ENCODE measurements around the gene NAA16. TPM values are rescaled to one million over a fixed set of nuclear protein-coding genes. Genes with fewer than 3 reads are reported as not detected.
"Not testable (repeated sequence)": the region's sequence is repeated elsewhere in the genome, so short reads cannot be mapped to it uniquely, and the experiment has no call there.

NAA16 gene
- 21.1 TPM for polyA plus RNA-seq (2013, experiment 1 of 2)
- 19.9 TPM for polyA plus RNA-seq (2013, experiment 2 of 2)

GRCh38 chr13:41310963-41311405 lies at the start of gene NAA16:
Gene NAA16, plus strand, starts transcription at chr13:41311267. Its CDS starts 262 bp downstream, at chr13:41311529.
- no peaks in the 10 kb centered on the region for H3K9me3 ChIP-seq (ENCODE audit: insufficient read depth, low read depth, low read length)
- no peaks in the 10 kb centered on the region for H3K27me3 ChIP-seq (ENCODE audit: insufficient read depth, low read length)
- H3K27ac ChIP-seq (ENCODE audit: low read depth, low read length): peak within 1 kb of the TSS; percentile 91
- under 1% methylated on average over 32 of the region's 32 CpGs for WGBS
- peak within 1 kb of the TSS; percentile 85 for H3K4me3 ChIP-seq (ENCODE audit: low read length)
- peak within 1 kb of the TSS; percentile 96 for H3K9ac ChIP-seq (ENCODE audit: low read depth, low read length)
- H3K4me1 ChIP-seq (ENCODE audit: insufficient read depth, low read length): peaks cover 30% of the 10 kb centered on the region
- no peaks in the 10 kb centered on the region for H3K36me3 ChIP-seq (ENCODE audit: insufficient read depth, low read length)

- under 1% methylated on average over 31 of the region's 32 CpGs for WGBS
- Histone ChIP-seq H3K9me3 (ENCODE audit: insufficient read depth, low read depth, low read length) (peaks cover 16% of the 10 kb centered on the region), H3K4me1 (ENCODE audit: insufficient read depth, low read length) (no peaks in the 10 kb centered on the region), H3K9ac (ENCODE audit: low read depth, low read length) (peak within 1 kb of the TSS; percentile 76), H3K36me3 (ENCODE audit: insufficient read depth, low read length) (peaks cover 28% of the 10 kb centered on the region), H3K27ac (ENCODE audit: low read depth, low read length) (0 out of 2 replicates have a peak within 1 kb of the TSS, but pooled peaks have one; percentile 3), H3K4me3 (ENCODE audit: low read length) (peak within 1 kb of the TSS; percentile 82), H3K27me3 (ENCODE audit: insufficient read depth, low read length) (no peaks in the 10 kb centered on the region)
These were observed 47.7 kb upstream of the NAA16 start, which contains the start of gene MTRF1 for GRCh38 chr13:41263261-41263971. Gene MTRF1, minus strand, starts transcription at chr13:41263576. Its CDS starts 2,669 bp downstream, at chr13:41260907.

GRCh38 chr13:41267106-41267505 lies 44.0 kb upstream of the NAA16 start:
- H3K36me3 ChIP-seq (ENCODE audit: insufficient read depth, low read length): no peaks in the 10 kb centered on the region
- no peak overlapping the region for H3K27ac ChIP-seq (ENCODE audit: low read depth, low read length)
- no peaks in the 10 kb centered on the region for H3K27me3 ChIP-seq (ENCODE audit: insufficient read depth, low read length)
- H3K4me1 ChIP-seq (ENCODE audit: insufficient read depth, low read length): peaks cover 4% of the 10 kb centered on the region; the same call in 1 of the 2 replicates
- H3K9ac ChIP-seq (ENCODE audit: low read depth, low read length): no peak overlapping the region
- H3K9me3 ChIP-seq (ENCODE audit: insufficient read depth, low read depth, low read length): peaks cover 34% of the 10 kb centered on the region
- no peak overlapping the region for H3K4me3 ChIP-seq (ENCODE audit: low read length)

- Histone ChIP-seq H3K27ac (ENCODE audit: low read depth, low read length) (no peak overlapping the region), H3K4me1 (ENCODE audit: insufficient read depth, low read length) (peaks cover 4% of the 10 kb centered on the region; the same call in 1 of the 2 replicates), H3K4me3 (ENCODE audit: low read length) (no peak overlapping the region), H3K9ac (ENCODE audit: low read depth, low read length) (no peak overlapping the region), H3K36me3 (ENCODE audit: insufficient read depth, low read length) (no peaks in the 10 kb centered on the region), H3K27me3 (ENCODE audit: insufficient read depth, low read length) (no peaks in the 10 kb centered on the region), H3K9me3 (ENCODE audit: insufficient read depth, low read depth, low read length) (peaks cover 34% of the 10 kb centered on the region)
- 0% methylated on average over 1 of the region's 1 CpG for whole genome bisulfite sequencing
These were observed 42.3 kb upstream of the NAA16 start for GRCh38 chr13:41268764-41269163.

- 91% methylated on average over 6 of the region's 6 CpGs for WGBS
- Histone ChIP-seq H3K4me3 (ENCODE audit: low read length) (no peak overlapping the region), H3K27me3 (ENCODE audit: insufficient read depth, low read length) (no peaks in the 10 kb centered on the region), H3K27ac (ENCODE audit: low read depth, low read length) (no peak overlapping the region), H3K36me3 (ENCODE audit: insufficient read depth, low read length) (no peaks in the 10 kb centered on the region), H3K4me1 (ENCODE audit: insufficient read depth, low read length) (peaks cover 4% of the 10 kb centered on the region; the same call in 1 of the 2 replicates), H3K9ac (ENCODE audit: low read depth, low read length) (no peak overlapping the region), H3K9me3 (ENCODE audit: insufficient read depth, low read depth, low read length) (peaks cover 34% of the 10 kb centered on the region)
These were observed 39.4 kb upstream of the NAA16 start for GRCh38 chr13:41271456-41272285.

GRCh38 chr13:41273831-41274441 lies 37.1 kb upstream of the NAA16 start:
- no peaks in the 10 kb centered on the region for H3K27me3 ChIP-seq (ENCODE audit: insufficient read depth, low read length)
- H3K4me3 ChIP-seq (ENCODE audit: low read length): no peak overlapping the region
- no peaks in the 10 kb centered on the region for H3K36me3 ChIP-seq (ENCODE audit: insufficient read depth, low read length)
- no peak overlapping the region for H3K27ac ChIP-seq (ENCODE audit: low read depth, low read length)
- peaks cover 15% of the 10 kb centered on the region for H3K9me3 ChIP-seq (ENCODE audit: insufficient read depth, low read depth, low read length)
- H3K9ac ChIP-seq (ENCODE audit: low read depth, low read length): no peak overlapping the region
- WGBS: 85% methylated on average over 2 of the region's 3 CpGs
- H3K4me1 ChIP-seq (ENCODE audit: insufficient read depth, low read length): peaks cover 9% of the 10 kb centered on the region; the same call in 1 of the 2 replicates

- no peak overlapping the region for H3K4me3 ChIP-seq (ENCODE audit: low read length)
- WGBS: 99% methylated on average over 11 of the region's 11 CpGs
- no peaks in the 10 kb centered on the region for H3K27me3 ChIP-seq (ENCODE audit: insufficient read depth, low read length)
- no peak overlapping the region for H3K27ac ChIP-seq (ENCODE audit: low read depth, low read length)
- H3K9me3 ChIP-seq (ENCODE audit: insufficient read depth, low read depth, low read length): peaks cover 6% of the 10 kb centered on the region
- peaks cover 15% of the 10 kb centered on the region; the same call in 1 of the 2 replicates for H3K4me1 ChIP-seq (ENCODE audit: insufficient read depth, low read length)
- no peaks in the 10 kb centered on the region for H3K36me3 ChIP-seq (ENCODE audit: insufficient read depth, low read length)
- H3K9ac ChIP-seq (ENCODE audit: low read depth, low read length): no peak overlapping the region
These were observed 36.2 kb upstream of the NAA16 start for GRCh38 chr13:41274881-41275280.

GRCh38 chr13:41276824-41277223 lies 34.2 kb upstream of the NAA16 start:
- peaks cover 12% of the 10 kb centered on the region; the same call in 1 of the 2 replicates for H3K4me1 ChIP-seq (ENCODE audit: insufficient read depth, low read length)
- H3K27me3 ChIP-seq (ENCODE audit: insufficient read depth, low read length): no peaks in the 10 kb centered on the region
- no peaks in the 10 kb centered on the region for H3K36me3 ChIP-seq (ENCODE audit: insufficient read depth, low read length)

GRCh38 chr13:41279156-41279555 lies 31.9 kb upstream of the NAA16 start:
- H3K9ac ChIP-seq (ENCODE audit: low read depth, low read length); H3K36me3 ChIP-seq (ENCODE audit: insufficient read depth, low read length); H3K27ac ChIP-seq (ENCODE audit: low read depth, low read length); H3K9me3 ChIP-seq (ENCODE audit: insufficient read depth, low read depth, low read length); H3K27me3 ChIP-seq (ENCODE audit: insufficient read depth, low read length); H3K4me3 ChIP-seq (ENCODE audit: low read length): not testable (repeated sequence)
- WGBS: 24% methylated on average over 2 of the region's 2 CpGs
- peaks cover 11% of the 10 kb centered on the region; the same call in 1 of the 2 replicates for H3K4me1 ChIP-seq (ENCODE audit: insufficient read depth, low read length)

More at GRCh38 chr13:41276824-41277223, 34.2 kb upstream of the NAA16 start:
- Histone ChIP-seq H3K27ac (ENCODE audit: low read depth, low read length) (no peak overlapping the region), H3K9ac (ENCODE audit: low read depth, low read length) (no peak overlapping the region), H3K9me3 (ENCODE audit: insufficient read depth, low read depth, low read length) (no peaks in the 10 kb centered on the region), H3K4me3 (ENCODE audit: low read length) (no peak overlapping the region)

- Histone ChIP-seq H3K9me3 (ENCODE audit: insufficient read depth, low read depth, low read length) (no peaks in the 10 kb centered on the region), H3K27me3 (ENCODE audit: insufficient read depth, low read length) (no peaks in the 10 kb centered on the region), H3K36me3 (ENCODE audit: insufficient read depth, low read length) (no peaks in the 10 kb centered on the region), H3K27ac (ENCODE audit: low read depth, low read length) (no peak overlapping the region), H3K4me3 (ENCODE audit: low read length) (no peak overlapping the region), H3K9ac (ENCODE audit: low read depth, low read length) (no peak overlapping the region), H3K4me1 (ENCODE audit: insufficient read depth, low read length) (peaks cover 22% of the 10 kb centered on the region; the same call in 1 of the 2 replicates)
- 94% methylated on average over 5 of the region's 5 CpGs for WGBS
These were observed 28.9 kb upstream of the NAA16 start for GRCh38 chr13:41282129-41282571.
